Neural crest cell (in vitro differentiated cells): ENCODE data around the gene KISS1R. TPM values are rescaled to one million over a fixed set of nuclear protein-coding genes. Genes with fewer than 3 reads are reported as not detected.
A peak's percentile ranks its signal among the peaks of the same experiment; 100 is the strongest.

Experiments
- DNase-seq: peaks from one replicate; pipeline ENCODE4 v3.0.0; 2021; ENCODE audit warnings: low read depth, mixed read lengths, low spot score
- H3K27ac Mint-ChIP-seq: one replicate; pipeline ENCODE4 v1.8.0; 2021; ENCODE audit warnings: mild to moderate bottlenecking, mixed read lengths; ENCODE audit not compliant: unreplicated experiment
- H3K27me3 Mint-ChIP-seq: 2 replicates; pipeline ENCODE4 v1.8.0; 2021; ENCODE audit warnings: low read depth, mild to moderate bottlenecking, mixed read lengths
- H3K36me3 Mint-ChIP-seq: 2 replicates; pipeline ENCODE4 v1.8.0; 2021; ENCODE audit warnings: low read depth, mild to moderate bottlenecking, mixed read lengths
- H3K4me1 Mint-ChIP-seq: 2 replicates; pipeline ENCODE4 v1.8.0; 2021; ENCODE audit warnings: mixed read lengths
- H3K4me3 Mint-ChIP-seq: one replicate; pipeline ENCODE4 v1.8.0; 2021; ENCODE audit warnings: mild to moderate bottlenecking, mixed read lengths
- H3K9me3 Mint-ChIP-seq: 2 replicates; pipeline ENCODE4 v1.8.0; 2021; ENCODE audit warnings: mixed read lengths
- total RNA-seq: library from RNA; stranded (reverse); gene quantifications from 2 replicates; pipeline ENCODE4 v1.2.1, GENCODE V29; 2021
- TF ChIP-seq, protein P1 (sequence below): fragments of 200-600 bp; sonication (generic); conservative IDR thresholded peaks from 2 replicates; pipeline ENCODE4 v1.5.0; 2021; ENCODE audit warnings: antibody characterized with exemption, mild to moderate bottlenecking

KISS1R gene
- total RNA-seq, 1 donor from 2014 or later: 2.4 TPM

DNA sequence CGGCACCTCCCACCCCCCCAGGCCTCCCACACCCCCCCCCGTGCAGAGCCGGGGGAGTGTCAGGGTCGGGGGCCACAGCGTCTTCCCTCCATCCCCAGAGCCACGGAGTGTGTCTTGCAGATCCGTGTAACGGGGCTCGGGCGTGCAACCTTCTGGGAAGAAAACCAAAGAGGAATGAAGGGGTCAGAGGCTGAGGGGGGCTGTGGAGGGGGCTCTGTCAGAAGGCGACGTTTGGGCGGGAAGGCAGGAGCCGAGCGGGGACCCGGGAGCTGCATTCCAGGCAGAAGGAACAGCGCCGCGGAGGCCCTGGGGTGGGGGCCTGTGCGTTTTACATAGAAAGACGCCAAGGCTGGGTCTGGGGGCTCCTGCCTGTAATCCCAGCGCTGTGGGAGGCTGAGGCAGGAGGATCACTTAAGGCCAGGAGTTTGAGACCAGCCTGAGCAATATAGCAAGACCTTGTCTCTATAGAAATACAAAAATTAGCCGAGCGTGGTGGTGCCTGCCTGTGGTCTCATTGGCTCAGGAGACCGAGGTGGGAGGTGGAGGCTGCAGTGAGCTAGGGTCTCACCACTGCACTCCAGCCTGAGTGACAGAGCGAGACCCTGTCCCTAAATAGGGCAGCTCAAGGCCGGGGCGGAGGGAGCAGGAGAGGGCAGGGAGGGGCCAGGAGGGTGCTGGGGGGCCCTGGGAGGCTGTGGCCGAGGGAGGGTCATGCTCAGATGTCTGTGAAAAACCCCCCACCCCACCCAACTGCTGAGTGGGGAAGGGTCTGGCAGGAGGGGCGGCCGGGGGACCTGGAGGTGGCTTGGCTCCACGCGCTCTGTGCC is 36.5 kb downstream of the KISS1R start:
- H3K27ac Mint-ChIP-seq: no peak overlapping the region
- H3K27me3 Mint-ChIP-seq: peaks cover 28% of the 10 kb centered on the region
- H3K4me3 Mint-ChIP-seq: peak overlapping the region; percentile 47
- no peaks in the 10 kb centered on the region for H3K36me3 Mint-ChIP-seq
- TF ChIP-seq, protein P1, sequence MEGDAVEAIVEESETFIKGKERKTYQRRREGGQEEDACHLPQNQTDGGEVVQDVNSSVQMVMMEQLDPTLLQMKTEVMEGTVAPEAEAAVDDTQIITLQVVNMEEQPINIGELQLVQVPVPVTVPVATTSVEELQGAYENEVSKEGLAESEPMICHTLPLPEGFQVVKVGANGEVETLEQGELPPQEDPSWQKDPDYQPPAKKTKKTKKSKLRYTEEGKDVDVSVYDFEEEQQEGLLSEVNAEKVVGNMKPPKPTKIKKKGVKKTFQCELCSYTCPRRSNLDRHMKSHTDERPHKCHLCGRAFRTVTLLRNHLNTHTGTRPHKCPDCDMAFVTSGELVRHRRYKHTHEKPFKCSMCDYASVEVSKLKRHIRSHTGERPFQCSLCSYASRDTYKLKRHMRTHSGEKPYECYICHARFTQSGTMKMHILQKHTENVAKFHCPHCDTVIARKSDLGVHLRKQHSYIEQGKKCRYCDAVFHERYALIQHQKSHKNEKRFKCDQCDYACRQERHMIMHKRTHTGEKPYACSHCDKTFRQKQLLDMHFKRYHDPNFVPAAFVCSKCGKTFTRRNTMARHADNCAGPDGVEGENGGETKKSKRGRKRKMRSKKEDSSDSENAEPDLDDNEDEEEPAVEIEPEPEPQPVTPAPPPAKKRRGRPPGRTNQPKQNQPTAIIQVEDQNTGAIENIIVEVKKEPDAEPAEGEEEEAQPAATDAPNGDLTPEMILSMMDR: no peak
- H3K9me3 Mint-ChIP-seq: no peaks in the 10 kb centered on the region
- peaks cover 16% of the 10 kb centered on the region for H3K4me1 Mint-ChIP-seq
- no peak for DNase-seq

DNA sequence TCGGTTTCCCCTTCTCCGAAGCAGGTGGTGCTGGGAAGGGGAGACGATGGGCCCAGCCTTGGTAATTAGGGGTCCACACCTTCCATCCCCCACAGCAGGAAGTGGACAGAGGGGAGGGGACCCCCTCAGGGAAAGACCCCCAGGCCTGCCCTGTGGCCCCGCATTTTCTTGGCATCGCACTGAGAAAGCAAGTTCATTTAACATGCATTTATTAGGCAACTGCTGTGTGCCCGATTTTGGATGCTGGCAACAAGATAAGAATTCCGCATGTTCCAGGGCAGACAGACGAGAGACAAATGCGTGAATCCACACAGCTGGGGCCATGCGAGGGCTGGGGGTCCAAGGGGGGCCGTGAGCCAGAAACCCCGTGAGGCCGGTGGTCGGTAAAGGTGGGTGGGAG is 37.1 kb downstream of the KISS1R start:
- H3K36me3 Mint-ChIP-seq: no peaks in the 10 kb centered on the region
- H3K4me1 Mint-ChIP-seq: peaks cover 16% of the 10 kb centered on the region
- TF ChIP-seq, protein P1: no peak
- no peaks in the 10 kb centered on the region for H3K9me3 Mint-ChIP-seq
- peaks cover 30% of the 10 kb centered on the region for H3K27me3 Mint-ChIP-seq
- no peak overlapping the region for H3K4me3 Mint-ChIP-seq
- no peak for DNase-seq
- no peak overlapping the region for H3K27ac Mint-ChIP-seq

DNA sequence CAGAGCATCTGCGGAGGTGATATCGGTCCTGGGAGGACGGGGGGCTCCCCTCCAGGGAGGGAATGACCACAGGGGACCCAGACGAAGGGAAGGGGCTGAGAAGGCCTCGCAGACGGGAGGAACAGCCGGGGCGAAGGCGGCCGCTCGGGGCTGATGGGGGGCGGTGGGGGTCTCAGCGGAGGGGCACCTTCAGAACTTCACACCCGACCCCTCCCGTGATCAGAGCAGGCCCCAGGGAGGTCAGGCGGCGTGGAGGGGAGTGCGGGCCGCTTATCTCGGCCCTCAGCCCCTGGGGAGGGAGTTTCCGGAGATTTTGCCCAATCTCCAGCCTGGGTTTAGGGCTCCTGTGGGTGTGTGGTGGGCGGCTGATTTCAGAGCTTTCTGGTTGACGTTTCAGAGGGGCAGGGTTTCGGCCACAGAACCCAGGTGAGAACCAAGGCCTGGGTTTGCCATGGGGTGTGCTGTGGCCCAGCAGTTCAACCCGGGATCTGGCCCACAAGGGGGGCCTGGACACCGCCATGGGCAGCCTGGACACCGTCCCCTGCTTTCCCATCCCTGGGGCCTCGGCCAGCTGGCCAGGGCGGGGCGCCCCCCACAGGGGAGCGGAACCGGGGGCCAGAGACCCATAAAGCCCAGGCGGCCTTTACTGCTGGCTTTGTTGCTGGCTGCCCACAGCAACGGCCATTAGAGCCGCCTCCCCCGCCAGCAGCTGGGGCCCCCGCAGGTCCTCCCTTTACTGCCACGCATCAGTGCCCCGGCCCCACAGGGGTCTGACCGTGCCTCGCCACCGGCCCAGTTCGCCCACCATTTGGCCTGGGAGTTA is 37.8 kb downstream of the KISS1R start:
- no peak overlapping the region for H3K4me3 Mint-ChIP-seq
- TF ChIP-seq, protein P1: no peak
- no peak overlapping the region for H3K27ac Mint-ChIP-seq
- no peaks in the 10 kb centered on the region for H3K9me3 Mint-ChIP-seq
- no peaks in the 10 kb centered on the region for H3K36me3 Mint-ChIP-seq
- H3K4me1 Mint-ChIP-seq: peaks cover 20% of the 10 kb centered on the region
- peaks cover 30% of the 10 kb centered on the region for H3K27me3 Mint-ChIP-seq
- no peak for DNase-seq

DNA sequence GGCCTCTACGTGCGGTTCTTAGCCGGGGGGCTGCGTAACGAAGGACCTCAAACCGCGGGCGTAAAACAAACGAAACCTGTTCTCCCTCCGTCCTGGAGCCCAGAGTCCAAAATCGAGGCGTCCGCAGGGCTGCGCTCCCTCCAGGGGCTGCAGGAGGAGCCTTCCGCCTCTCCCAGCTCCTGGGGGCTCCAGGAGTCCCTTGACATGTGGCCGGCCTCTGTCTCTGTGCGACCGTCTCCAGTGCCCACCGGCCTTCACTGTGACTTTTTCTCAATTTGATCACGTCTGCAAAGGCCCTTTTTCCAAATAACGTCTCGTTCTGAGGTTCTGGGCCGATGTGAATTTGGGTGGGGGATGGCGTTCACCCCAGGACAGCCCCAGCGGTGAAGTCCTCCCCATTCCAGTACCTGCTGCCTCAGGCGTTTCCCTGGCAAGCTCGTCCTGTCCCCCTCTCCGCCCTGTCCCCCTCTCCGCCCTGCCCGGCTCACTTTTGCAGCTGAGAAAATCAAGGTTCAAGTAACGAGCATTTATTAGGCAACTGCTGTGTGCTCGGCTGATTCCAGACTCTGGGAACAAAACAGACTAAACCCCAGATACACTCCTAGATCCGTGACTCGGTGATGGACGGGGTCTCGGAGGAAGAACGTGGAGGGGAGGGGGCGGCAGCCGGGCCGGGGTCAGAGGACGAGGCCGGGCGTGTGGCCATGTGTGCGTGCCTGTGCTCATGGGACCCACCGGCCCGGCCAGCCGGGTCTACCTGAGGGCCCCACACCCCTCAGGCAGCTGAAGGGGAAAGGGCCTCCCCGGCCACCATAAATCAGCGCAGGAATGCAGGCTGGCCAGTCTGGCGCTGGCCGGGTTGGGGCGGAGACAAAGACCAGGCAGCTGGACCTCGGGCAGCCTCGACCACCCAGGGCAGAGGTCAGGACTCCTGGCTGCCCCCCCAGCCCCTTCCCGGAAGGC is 39.0 kb downstream of the KISS1R start:
- no peak for DNase-seq
- peaks cover 27% of the 10 kb centered on the region for H3K27me3 Mint-ChIP-seq

More for the DNA sequence above, 39.0 kb downstream of the KISS1R start:
- no peak overlapping the region for H3K27ac Mint-ChIP-seq
- H3K4me3 Mint-ChIP-seq: no peak overlapping the region
- no peaks in the 10 kb centered on the region for H3K36me3 Mint-ChIP-seq
- peaks cover 20% of the 10 kb centered on the region for H3K4me1 Mint-ChIP-seq
- TF ChIP-seq, protein P1: no peak
- H3K9me3 Mint-ChIP-seq: no peaks in the 10 kb centered on the region
